Eye (tissue), 1 donor: Measurements from ENCODE around the gene RD3L.
"Not testable (repeated sequence)": the region's sequence is repeated elsewhere in the genome, so short reads cannot be mapped to it uniquely, and the experiment has no call there.

ENCODE experiments used
- DNase-seq: peaks from one replicate; pipeline ENCODE4 v3.0.0-alpha.2; 2015

Gene RD3L

DNA sequence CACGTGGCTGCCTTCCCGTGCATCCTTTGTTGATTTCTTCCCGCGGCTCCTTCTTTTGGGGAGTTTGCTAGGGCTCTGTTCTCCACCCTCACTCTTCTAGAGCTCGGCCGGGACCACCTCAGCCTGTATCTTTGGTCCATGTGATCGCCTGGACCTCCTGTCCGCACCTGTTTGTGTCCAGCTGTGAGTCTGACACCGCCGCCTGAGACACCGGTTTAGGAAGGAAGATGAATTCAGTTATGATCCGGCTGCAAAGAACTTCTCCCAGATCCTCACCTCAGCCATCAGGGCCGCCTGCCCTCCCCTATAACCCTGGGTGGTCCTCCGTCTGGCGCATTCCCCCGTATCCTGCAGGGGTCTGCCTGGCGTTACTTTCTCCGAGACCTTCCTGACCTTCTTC, 14.8 kb downstream of the RD3L start:
- DNase-seq: no peak

DNA sequence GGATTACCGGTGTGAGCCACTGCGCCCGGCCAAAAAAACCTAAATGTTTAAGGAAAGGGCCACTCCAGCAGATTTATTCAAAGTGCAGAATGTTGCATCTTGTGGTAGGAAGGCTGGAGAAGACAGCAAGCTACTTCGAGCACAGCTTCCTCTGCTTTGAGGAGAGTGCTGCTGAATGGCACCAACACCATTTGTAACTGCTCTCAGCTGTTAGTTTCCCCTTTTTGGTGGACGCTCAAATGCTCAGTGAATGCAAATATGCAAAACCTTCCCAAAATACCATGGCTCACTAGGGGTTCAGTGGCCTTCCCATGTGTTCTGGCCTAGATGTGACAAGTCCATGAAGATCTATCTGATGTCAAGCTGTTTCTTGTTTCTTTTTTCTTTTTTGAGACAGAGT, 17.0 kb downstream of the RD3L start:
- no peak for DNase-seq

- peak; percentile 37 for DNase-seq
Measured at GRCh38 chr14:103923863-103924262, 18.5 kb downstream of the RD3L start.

- not testable (repeated sequence) for DNase-seq
Measured at GRCh38 chr14:103921855-103922200, 20.5 kb downstream of the RD3L start.

GRCh38 chr14:103920981-103921854, 21.1 kb downstream of the RD3L start:
- peak; percentile 95 for DNase-seq

- DNase-seq: no peak
Measured at GRCh38 chr14:103916636-103917262, 25.6 kb downstream of the RD3L start.

- no peak for DNase-seq
Measured at GRCh38 chr14:103915616-103916015, 26.7 kb downstream of the RD3L start.

GRCh38 chr14:103910984-103911383, 31.3 kb downstream of the RD3L start:
- DNase-seq: no peak

DNA sequence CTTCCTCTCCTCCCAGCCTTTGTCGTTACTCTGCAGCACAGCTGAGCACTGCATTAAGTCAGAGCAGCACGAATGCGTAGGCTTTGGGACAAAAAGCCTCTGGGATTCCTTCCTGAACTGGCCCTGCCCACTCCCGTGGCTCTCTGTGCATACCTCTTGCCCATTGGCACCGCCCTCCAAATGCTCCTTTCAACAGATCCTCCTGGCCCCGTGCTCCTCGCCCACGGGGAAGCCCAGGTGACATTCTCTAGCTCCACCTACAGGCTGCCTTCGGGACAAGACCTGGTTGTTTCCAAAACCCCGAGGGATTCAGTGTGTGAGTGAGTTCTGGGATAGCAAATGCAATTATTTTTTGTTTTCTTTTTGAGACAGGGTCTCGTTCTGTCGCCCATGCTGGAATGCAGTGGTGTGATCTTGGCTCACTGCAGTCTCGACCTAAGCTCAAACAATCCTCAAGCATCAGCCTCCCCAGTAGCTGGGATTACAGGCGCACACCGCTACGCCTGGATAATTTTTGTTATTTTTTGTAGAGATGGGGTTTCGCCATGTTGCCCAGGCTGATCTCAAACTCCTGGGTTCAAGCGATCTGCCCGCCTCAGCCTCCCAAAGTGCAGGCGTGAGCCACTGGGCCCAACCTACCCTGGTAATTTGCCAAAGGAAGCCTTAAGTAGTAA, 31.9 kb downstream of the RD3L start:
- DNase-seq: peak; percentile 91

GRCh38 chr14:103909531-103910261, 32.6 kb downstream of the RD3L start:
- no peak for DNase-seq

DNA sequence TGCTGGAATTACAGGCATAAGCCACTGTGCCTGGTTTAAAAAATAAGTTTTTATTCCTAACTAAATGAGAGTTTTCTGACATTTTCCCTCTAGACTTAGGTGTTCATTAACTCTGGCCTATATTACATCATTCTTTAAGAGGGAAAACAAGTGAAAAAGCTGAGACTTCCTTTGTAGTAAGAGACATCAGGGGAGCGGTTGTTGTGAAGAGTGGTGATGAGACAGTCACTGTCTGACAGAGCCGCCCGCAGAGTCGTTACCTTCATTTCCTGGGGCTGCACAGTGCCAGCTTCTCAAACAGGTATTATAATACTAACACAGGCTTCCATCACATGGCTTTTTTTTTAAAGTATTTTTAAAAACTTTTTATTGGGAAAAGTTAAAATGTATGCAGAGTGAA, 33.7 kb downstream of the RD3L start:
- DNase-seq: no peak

- DNase-seq: peak; percentile 48
Measured at GRCh38 chr14:103905842-103906456, 36.4 kb downstream of the RD3L start.

GRCh38 chr14:103904493-103905107, 37.7 kb downstream of the RD3L start:
- no peak for DNase-seq

GRCh38 chr14:103899833-103900232, 42.5 kb downstream of the RD3L start:
- DNase-seq: no peak

DNA sequence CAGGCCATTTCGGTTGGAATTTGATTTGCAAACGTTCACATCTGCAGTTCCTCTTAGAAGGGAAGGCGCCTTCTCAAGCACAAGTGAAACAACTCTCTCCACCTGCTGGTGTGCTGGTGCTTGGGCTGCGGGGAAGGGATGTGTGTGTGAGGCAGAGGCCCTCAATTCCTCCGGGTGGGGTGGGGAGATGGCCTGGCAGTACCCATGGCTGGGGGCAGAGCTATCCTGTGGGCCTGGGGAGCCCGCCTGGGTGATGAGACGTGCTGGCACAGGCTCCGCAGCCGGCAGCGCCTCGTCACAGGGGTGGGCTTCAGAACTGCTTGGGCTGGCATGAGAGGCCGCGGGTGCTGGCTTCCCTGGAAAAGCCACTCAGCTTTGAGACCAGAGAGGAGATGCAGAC, 43.0 kb downstream of the RD3L start:
- DNase-seq: no peak

GRCh38 chr14:103898711-103899110, 43.6 kb downstream of the RD3L start:
- DNase-seq: no peak

DNA sequence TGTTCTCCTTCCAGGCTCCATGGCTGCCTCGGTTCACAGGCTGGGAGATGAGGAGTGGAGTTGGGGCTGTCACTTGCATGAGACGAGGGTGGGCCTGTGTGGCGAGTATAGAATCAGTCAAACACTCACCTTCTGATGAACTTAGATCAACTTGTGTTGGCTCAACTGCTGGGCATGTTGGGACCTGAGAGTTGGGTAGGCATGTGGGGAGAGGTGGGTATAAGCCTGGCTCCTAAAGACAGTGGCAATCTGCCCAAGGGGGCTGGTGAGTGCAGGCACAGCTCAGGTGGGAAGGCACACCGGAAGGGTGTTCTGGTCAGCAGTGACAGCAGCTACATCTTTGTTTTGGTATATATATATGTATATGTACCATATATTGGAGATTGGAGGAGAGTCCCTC, 44.1 kb downstream of the RD3L start:
- DNase-seq: no peak

DNA sequence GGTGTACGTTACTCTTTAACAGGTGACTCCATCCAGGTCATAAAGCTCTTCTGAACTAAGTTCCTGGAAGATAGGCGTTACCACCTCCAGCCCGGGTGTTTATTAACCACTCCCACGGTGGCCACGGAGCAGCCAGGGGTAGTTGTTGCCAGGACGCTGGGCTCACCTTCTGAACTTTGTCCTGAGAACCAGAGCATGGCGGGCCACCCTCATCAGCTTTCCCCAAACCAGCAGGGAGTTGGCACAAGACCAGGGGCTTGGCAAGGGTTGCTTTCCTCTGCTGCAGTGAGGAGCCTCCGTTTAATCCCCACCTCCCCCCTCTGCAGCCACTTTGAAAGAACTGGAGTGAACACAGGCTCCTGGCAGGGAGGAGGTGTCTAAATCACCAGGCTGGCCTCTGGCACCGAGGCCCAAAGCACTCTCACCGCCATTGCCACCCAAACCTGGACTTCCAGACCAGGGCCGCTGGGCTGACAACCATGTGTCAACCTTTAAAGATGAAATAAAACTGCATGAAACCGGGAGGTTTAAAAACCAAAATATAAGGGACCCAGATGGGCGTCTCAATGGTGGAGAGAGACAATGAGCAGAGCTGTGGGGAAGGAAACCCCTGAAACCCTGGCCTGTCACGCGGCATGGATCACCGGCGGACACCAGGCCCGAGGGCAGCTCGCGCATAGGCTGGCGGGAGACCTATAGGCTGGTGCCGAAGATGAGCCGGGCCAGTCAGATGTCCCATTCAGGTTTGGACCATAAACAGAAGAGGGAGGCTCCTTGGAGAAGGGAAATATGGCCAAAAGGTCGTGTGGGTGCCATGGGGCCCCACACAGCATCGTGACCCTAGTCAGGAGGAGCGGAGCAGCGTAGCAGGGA, 45.0 kb downstream of the RD3L start:
- DNase-seq: no peak

- no peak for DNase-seq
Measured at GRCh38 chr14:103896578-103896977, 45.8 kb downstream of the RD3L start.

- DNase-seq: no peak
Measured at GRCh38 chr14:103894723-103895059, 47.6 kb downstream of the RD3L start.

- DNase-seq: no peak
Measured at GRCh38 chr14:103894034-103894722, 48.2 kb downstream of the RD3L start.
